GM19099 (cell line): ENCODE data around the gene LDLRAD1.

ENCODE experiments used
- POLR2A ChIP-seq: IDR thresholded peaks from 3 replicates; pipeline ENCODE4 v1.6.1; 2011; ENCODE audit warnings: low read depth; ENCODE audit not compliant: insufficient read length; ENCODE audit errors: extremely low read depth

Gene LDLRAD1

GRCh38 chr1:54004481-54005049, 13.4 kb downstream of the LDLRAD1 start:
- no peak for TF ChIP-seq POLR2A

- TF ChIP-seq POLR2A: no peak
Observed at GRCh38 chr1:54003249-54003646, 14.7 kb downstream of the LDLRAD1 start.

- no peak for TF ChIP-seq POLR2A
Observed at GRCh38 chr1:54002544-54003248, 15.3 kb downstream of the LDLRAD1 start.

GRCh38 chr1:54001591-54001990, 16.4 kb downstream of the LDLRAD1 start:
- no peak for TF ChIP-seq POLR2A

- TF ChIP-seq POLR2A: no peak
Observed at GRCh38 chr1:53999920-54000319, 18.1 kb downstream of the LDLRAD1 start.

- no peak for TF ChIP-seq POLR2A
Observed at GRCh38 chr1:53998223-53998622, 19.8 kb downstream of the LDLRAD1 start.

- TF ChIP-seq POLR2A: no peak
Observed at GRCh38 chr1:53995683-53996082, 22.3 kb downstream of the LDLRAD1 start.

GRCh38 chr1:53992085-53992874, 25.7 kb downstream of the LDLRAD1 start:
- no peak for TF ChIP-seq POLR2A

GRCh38 chr1:53987880-53988279, 30.1 kb downstream of the LDLRAD1 start:
- no peak for TF ChIP-seq POLR2A

- no peak for TF ChIP-seq POLR2A
Observed at GRCh38 chr1:53986458-53986857, 31.5 kb downstream of the LDLRAD1 start.

GRCh38 chr1:53984726-53985125, 33.3 kb downstream of the LDLRAD1 start:
- no peak for TF ChIP-seq POLR2A

- TF ChIP-seq POLR2A: no peak
Observed at GRCh38 chr1:53982763-53983104, 35.3 kb downstream of the LDLRAD1 start.

- no peak for TF ChIP-seq POLR2A
Observed at GRCh38 chr1:53982034-53982762, 35.8 kb downstream of the LDLRAD1 start.

- no peak for TF ChIP-seq POLR2A
Observed at GRCh38 chr1:53981220-53981619, 36.8 kb downstream of the LDLRAD1 start.

- TF ChIP-seq POLR2A: no peak
Observed at GRCh38 chr1:53979712-53980450, 38.1 kb downstream of the LDLRAD1 start.
